Measurements from ENCODE around the gene PRRT3.

PRRT3 gene

DNA sequence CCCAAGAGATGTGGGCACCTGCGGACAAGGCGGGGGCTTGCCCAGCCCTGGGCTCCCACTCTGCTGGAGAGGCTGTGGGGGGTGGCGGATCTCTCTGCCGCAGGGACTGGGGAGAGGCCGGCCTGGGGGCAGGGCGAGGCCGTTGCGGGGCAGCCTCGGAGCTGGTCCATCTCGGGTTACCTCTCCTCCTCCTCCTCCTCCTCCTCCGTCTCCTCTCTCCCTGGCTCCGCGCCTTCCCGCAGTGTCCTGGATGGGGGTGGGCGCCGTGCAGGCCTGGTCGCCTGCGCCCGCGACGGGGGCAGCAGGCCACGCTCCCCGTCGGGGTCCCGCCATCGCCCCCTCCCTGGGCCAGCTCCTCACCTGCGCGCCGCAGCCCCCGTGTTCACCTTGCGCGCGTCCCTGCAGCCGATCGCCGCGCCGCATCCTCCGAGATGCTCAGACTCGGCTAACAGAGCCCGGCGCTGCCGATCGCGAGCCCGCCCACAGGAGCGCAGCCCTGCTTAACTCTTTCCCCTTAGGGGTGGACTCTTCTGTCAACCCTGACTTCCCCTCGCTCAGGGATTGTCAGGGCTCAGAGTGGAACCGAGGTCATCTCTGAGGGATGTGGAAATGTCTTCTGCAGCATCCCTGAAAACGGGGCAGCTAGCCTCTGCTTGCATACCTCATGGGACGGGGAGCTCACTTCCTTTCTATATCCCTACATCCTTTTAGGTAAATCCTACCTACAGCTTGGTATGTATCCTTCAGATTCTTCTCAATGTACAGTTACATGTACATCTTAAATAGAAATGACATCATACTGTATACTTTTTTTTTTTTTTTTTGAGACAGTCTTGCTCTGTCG, at the start of gene PRRT3:
Gene PRRT3, minus strand, starts transcription at position 447 of the 844 bp plus-strand sequence. CDS start 2,293 bp downstream, outside the sequence.
- no peak within 1 kb of the TSS for H3K27ac ChIP-seq
- no peak for DNase-seq (ENCODE audit: low read depth, low spot score)

DNA sequence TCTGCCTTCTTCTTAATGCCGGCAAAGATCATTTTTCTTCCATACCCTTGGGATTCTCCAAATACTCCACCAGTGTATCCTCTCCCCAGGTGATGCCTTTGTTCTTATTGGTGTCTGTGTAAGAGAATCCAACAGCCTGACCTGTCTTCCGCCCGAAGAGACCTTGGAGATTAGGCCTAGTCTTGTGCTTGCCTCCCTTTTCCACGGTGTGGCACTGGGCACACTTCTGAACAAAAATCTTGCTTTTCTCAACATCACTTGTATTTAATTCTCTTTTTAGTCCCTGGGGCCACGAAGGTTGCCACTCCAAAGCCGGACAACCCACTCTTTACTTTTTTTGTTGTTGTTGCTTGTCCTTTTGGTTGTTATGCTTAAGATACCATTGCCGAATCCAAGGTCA, 48.5 kb upstream of the PRRT3 start:
- no peak for DNase-seq (ENCODE audit: low read depth, low spot score)
- H3K27ac ChIP-seq: no peak overlapping the region

DNA sequence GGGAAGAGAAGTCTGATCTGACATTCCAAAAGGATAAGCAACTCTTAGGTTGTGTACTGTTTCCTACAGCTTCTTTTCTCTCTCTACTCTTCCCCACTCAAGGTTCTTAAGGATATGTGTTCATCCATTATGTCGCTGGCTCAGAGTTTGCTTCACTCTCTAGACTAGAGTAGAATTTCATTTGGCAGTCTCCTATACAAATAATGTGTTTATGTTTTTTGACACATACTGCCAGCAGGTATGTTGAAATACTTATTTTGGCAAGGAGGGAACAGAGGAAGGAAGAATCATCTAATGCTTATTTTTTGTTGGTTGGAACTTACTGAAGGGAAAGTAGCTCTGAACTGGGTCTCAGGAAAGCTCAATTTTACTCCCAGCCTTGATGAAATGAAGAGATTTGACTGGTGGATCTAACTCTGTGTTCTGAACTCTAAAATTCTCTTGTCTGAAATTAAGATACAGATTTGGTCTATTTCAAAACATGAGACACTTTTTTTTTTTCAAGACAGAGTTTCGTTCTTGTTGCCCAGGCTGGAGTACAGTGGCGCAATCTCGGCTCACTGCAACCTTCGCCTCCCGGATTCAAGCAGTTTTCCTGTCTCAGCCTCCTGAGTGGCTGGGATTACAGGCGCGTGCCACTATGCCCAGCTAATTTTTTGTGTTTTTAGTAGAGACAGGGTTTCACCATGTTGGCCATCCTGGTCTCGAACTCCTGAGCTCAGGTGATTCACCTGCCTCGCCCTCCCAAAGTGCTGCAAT, 42.1 kb upstream of the PRRT3 start:
- no peak overlapping the region for H3K27ac ChIP-seq
- no peak for DNase-seq (ENCODE audit: low read depth, low spot score)

GRCh38 chr3:9986230-9986725, 34.1 kb upstream of the PRRT3 start:
- peak overlapping the region; percentile 81 for H3K27ac ChIP-seq
- DNase-seq (ENCODE audit: low read depth, low spot score): no peak

DNA sequence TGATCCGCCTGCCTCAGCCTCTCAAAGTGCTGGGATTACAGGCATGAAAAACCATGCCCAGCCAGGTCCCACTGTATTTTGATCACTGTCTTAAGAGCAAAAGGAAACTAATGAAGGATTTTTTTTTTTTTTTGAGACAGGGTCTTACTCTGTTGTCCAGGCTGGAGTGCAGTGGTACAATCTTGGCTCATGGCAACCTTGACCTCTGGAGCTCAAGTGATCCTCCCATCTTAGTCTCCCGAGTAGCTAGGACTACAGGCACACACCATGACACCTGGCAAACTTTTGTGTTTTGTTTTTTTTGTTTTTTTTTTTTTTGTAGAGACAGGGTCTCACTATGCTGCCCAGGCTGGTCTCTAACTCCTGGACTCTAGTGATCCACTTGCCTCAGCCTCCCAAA, 28.0 kb upstream of the PRRT3 start:
- H3K27ac ChIP-seq: no peak overlapping the region
- no peak for DNase-seq (ENCODE audit: low read depth, low spot score)

- DNase-seq (ENCODE audit: low read depth, low spot score): no peak
- no peak overlapping the region for H3K27ac ChIP-seq
These were observed 26.6 kb upstream of the PRRT3 start for GRCh38 chr3:9978710-9979305.

GRCh38 chr3:9976721-9977709, 24.8 kb upstream of the PRRT3 start:
- DNase-seq (ENCODE audit: low read depth, low spot score): peak; percentile 91
- H3K27ac ChIP-seq: peak overlapping the region; percentile 49

GRCh38 chr3:9970020-9970652, 17.9 kb upstream of the PRRT3 start:
- H3K27ac ChIP-seq: peak overlapping the region; percentile 57
- peak; percentile 44 for DNase-seq (ENCODE audit: low read depth, low spot score)

GRCh38 chr3:9969632-9970019, 17.4 kb upstream of the PRRT3 start:
- H3K27ac ChIP-seq: peak overlapping the region; percentile 57
- no peak for DNase-seq (ENCODE audit: low read depth, low spot score)

- no peak for DNase-seq (ENCODE audit: low read depth, low spot score)
- no peak overlapping the region for H3K27ac ChIP-seq
These were observed 14.6 kb upstream of the PRRT3 start for GRCh38 chr3:9966841-9967240.

GRCh38 chr3:9965200-9965875, 13.1 kb upstream of the PRRT3 start:
- H3K27ac ChIP-seq: no peak overlapping the region
- no peak for DNase-seq (ENCODE audit: low read depth, low spot score)

DNA sequence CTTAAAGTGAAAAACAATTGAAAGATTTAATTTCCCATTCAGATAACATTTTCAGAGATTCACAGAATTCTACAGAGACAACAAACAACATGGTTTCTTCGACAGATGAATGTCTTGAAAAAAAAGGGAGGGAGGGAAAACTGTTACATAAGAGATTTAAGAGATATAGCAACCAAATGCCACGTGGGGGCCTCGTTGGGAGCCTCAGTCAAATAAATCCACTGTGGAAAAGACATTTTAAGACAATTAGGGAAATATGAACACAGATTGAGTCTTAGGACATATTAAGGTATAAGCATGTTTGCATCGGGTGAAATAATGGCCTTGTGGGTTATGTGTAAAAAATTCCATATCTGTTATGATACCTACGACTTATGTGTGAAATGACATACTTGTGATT, 5.0 kb upstream of the PRRT3 start:
- no peak overlapping the region for H3K27ac ChIP-seq
- no peak for DNase-seq (ENCODE audit: low read depth, low spot score)

DNA sequence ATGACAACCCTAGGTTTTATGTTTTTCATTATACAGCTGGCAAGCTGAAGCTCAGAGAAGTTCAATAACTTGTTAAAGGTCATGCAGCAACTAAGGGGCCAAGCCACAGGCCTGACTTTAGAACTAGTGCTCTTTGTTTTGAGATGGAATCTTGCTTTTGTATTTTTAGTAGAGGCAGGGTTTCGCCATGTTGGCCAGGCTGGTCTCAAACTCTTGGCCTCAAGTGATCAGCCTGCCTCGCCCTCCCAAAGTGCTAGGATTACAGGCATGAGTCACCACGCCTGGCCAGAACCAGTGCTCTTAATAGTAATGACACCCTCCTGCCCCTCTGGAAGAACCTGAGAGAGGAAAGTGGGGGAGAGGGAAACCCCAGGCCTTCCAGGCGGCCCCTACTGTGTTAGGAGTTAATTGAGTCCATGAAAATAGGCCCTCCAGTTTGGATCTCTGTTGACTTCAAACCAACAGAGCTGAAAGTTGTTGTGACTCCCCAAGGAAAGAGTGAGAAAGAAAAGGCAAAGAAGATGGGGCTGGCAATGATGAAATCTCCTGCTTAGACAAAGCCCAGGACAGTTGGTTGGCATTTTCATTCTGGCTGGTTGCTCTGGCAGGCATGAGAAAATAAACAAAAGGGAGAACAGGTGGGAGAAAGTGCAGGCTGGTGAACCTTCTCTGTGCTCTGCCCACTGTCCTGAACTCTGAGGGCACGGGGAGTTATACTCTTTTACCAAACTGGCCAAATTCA, 3.6 kb upstream of the PRRT3 start:
- no peak overlapping the region for H3K27ac ChIP-seq
- no peak for DNase-seq (ENCODE audit: low read depth, low spot score)

DNA sequence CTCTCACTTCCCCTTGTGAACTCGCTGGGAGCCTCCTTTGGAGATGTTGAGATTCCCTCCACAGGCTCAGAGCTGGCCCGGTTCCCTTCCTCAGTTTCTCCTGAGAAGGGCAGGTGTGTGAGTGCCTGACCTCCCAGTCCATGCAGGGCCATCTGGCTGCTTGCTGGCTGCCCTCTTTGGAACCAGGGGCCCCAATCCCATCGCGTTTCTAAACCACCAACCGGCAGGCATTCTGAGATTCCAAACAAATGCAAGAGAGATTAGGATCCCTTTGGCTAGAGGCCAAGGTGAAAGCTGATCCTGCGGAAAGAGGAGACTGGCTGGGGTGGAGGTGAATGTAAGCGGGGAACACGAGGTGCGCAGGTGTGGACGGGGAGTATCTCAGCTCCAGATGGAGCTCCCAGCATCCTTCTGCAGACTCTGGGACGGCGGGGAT, 2.9 kb upstream of the PRRT3 start:
- no peak overlapping the region for H3K27ac ChIP-seq
- DNase-seq (ENCODE audit: low read depth, low spot score): no peak

DNA sequence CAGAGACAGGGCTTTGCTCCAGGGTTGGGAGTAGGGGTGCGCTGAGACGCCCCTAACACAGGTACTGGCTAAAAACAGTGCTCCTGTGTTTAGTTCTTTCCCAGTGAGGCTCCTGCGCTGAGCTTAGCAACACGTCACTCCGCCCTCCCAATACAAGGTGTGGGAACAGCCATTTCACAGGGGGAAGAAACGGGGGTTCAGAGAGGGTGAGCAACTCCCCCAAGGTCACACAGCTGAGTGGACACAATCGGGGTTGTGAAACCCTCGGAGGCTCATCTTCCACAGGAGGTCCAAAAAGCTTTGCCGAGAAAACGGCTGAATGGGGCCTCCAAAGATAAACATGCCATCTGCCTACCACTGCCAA, 628 bp downstream of the PRRT3 start:
- H3K27ac ChIP-seq: no peak overlapping the region
- DNase-seq (ENCODE audit: low read depth, low spot score): no peak

GRCh38 chr3:9951126-9951525, 1.1 kb downstream of the PRRT3 start:
- no peak overlapping the region for H3K27ac ChIP-seq
- no peak for DNase-seq (ENCODE audit: low read depth, low spot score)

- DNase-seq (ENCODE audit: low read depth, low spot score): no peak
- H3K27ac ChIP-seq: no peak overlapping the region
These were observed 2.6 kb downstream of the PRRT3 start for GRCh38 chr3:9949626-9950025.

DNA sequence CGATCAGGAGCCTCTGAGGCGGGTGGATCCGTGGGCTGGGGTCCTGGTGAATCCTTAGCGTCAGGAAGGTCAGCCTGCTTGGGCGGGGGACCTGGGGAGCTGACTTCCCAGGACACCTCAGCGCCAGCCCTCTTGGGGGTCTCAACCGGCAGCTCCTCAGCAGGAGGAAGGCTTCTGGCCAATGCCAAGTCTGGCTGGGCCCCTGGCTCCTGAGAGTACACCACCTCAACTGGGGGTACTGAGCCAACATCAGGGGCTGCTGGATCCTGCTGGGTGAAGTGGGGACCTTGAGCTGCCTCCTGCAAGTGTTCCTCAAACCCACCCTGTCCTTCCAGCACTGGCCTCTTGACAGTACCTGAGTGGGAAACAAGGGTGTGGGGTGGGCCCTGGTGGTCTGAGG, 3.1 kb downstream of the PRRT3 start:
- no peak for DNase-seq (ENCODE audit: low read depth, low spot score)

More for the DNA sequence above, 3.1 kb downstream of the PRRT3 start:
- H3K27ac ChIP-seq: no peak overlapping the region
